HL-60/S4 treated with retinoic acid at 250 ng/mL for 4 days and 3 days (cell line): Measurements from ENCODE around the gene RPS6KA2.

Experiments used
- in situ Hi-C: fragments of 300-500 bp; cut with MboI; formaldehyde crosslinking; loops from 2 replicates; pipeline ENCODE4 v1.7.0; 2022; ENCODE audit warnings: low sequenced_read_pairs

The RPS6KA2 gene

GRCh38 chr6:166616261-166617238 is 10.5 kb downstream of the RPS6KA2 start:
- in situ Hi-C loops = no loop called here

GRCh38 chr6:166615059-166615770 is 11.8 kb downstream of the RPS6KA2 start:
- in situ Hi-C loops = no loop called here

DNA sequence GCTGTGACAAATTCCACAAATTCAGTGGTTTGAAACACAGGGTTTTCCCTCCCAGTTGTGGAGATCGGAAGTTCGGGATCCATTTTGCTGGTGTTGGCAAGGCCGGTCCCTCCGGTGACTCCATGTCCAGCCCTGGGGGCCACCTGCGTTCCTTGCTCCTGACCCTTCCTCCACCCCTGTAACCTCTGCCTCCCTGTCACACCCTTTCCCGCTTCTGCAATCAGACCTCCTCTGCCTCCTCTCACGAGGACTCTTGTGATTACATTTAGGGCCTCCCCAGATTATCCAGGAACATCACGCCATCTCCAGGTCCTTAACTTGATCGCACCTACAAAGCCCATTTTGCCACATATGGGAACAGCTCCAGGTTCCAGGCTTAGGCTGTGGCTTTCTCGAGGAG is 12.5 kb downstream of the RPS6KA2 start:
- in situ Hi-C loops = no loop called here

DNA sequence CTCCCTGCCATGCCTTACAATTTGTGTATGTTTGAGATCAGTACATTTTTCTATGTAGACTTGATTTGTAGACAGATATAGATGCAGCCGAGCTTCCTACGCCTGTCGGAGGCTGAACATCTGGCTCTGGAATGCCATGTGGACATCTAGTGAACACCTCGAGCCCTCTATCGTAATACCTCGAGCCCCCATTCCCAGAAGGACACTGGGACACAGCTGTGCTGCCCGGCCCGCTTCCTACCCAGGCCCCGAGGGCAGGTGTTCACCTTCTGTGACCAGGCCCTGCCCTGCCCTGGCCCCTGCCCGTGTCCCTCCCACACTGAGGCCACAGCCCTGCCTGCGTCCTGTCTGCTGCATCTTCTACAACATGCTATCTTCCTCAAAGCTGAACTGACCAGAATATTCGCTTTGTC is 12.9 kb downstream of the RPS6KA2 start:
- in situ Hi-C loops = no loop called here

DNA sequence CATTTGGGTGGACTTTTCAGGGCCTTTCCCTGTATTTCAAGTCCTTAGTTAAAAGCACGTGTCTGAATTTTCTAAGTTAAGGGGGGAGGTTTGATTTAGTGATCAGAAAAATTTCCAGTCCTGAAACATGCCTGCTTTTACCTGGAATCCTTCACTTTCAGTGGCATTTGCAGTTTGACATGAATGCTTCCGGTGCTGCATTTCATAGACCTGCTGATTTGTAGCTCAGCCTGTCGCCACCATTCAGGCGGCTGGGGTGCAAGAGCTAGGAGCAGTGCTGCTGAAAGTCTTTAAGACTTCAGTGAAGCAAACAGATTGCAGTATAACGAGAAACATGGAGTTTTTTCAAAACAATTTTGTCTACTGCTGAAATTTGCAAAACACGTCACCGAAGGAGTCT is 14.0 kb downstream of the RPS6KA2 start:
- in situ Hi-C loops = no loop called here

- in situ Hi-C loops = no loop called here
Observed at GRCh38 chr6:166612471-166612881, 14.6 kb downstream of the RPS6KA2 start.

- in situ Hi-C loops = no loop called here
Observed at GRCh38 chr6:166611631-166612030, 15.4 kb downstream of the RPS6KA2 start.

GRCh38 chr6:166610069-166610468 is 17.0 kb downstream of the RPS6KA2 start:
- in situ Hi-C loops = no loop called here

DNA sequence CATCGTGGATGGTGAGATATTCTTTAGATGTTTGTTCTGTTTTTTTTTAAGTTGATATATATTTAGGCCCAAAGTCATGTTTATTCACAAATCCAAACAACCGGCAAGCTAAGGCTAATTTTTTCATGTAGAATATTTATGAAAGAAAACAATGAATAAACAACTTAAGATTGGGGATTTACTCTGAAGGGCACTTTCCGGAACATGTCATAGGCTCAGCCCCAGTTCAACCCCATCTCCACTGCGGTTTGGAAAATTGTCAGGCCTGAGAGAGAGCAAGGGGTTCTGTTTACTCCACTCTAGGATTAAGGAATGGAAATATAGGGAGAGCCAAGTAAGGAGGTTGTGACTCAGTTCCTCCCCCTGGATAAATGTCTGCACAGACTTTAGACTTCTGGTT is 18.3 kb downstream of the RPS6KA2 start:
- in situ Hi-C loops = no loop called here

GRCh38 chr6:166605752-166606151 is 21.3 kb downstream of the RPS6KA2 start:
- in situ Hi-C loops = no loop called here

DNA sequence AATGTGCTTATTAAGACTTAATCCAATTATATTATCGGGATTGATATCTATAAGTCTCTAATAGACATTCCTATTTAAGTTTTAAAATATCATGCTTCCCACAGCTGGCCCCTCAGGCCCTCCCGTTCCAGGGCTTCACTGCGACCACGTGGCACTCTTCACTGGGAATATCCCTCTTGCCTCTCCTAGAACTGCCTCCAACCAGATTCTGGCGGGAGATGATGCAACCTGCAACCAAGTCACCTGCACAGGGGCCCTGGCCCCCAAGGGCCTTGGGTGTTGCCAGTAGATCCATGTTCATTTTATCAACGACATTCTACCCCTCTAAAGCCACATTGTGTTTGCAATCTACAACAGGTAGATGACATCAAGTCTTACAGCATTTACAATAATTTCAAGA is 22.1 kb downstream of the RPS6KA2 start:
- in situ Hi-C loops = no loop called here

GRCh38 chr6:166604328-166604727 is 22.7 kb downstream of the RPS6KA2 start:
- in situ Hi-C loops = no loop called here

- in situ Hi-C loops = no loop called here
Observed at GRCh38 chr6:166603043-166603690, 23.9 kb downstream of the RPS6KA2 start.

- in situ Hi-C loops = no loop called here
Observed at GRCh38 chr6:166601956-166602355, 25.1 kb downstream of the RPS6KA2 start.

- in situ Hi-C loops = no loop called here
Observed at GRCh38 chr6:166600931-166601330, 26.1 kb downstream of the RPS6KA2 start.

- in situ Hi-C loops = no loop called here
Observed at GRCh38 chr6:166599205-166599604, 27.8 kb downstream of the RPS6KA2 start.

GRCh38 chr6:166598441-166599138 is 28.5 kb downstream of the RPS6KA2 start:
- in situ Hi-C loops = no loop called here

DNA sequence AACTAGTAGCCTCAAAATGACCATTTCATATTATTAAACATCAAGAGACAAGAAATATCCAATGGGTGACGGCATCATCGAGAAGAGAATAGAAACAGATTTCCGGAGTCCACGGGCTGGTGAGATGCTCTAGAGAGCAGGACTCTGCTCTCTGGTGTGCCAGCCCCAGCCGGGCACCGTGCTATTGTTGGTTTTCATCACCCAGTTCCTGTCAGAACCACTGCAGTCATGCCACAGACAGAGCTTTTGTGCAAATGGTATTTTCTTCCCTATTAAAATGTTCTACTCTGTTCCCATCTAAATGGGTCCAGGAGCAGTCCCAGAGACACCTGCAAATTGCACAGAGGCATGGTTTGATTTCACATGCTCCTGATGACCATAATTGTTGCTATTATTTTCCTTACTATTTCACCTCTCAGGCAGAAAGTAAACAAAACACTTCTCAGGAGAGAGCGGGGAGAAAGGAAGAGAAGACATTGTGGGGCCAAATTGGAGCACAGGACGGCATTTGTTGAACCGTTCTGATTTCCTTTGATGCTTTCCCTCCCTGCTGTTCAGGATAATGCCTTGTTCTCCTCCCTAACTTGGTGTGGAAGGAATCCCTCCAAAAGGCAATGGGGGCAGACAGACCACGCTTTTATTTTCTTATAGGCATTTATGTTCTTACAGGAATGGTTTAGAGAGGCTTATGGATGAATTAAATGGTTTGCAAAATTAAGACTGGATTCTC is 29.2 kb downstream of the RPS6KA2 start:
- in situ Hi-C loops = no loop called here

DNA sequence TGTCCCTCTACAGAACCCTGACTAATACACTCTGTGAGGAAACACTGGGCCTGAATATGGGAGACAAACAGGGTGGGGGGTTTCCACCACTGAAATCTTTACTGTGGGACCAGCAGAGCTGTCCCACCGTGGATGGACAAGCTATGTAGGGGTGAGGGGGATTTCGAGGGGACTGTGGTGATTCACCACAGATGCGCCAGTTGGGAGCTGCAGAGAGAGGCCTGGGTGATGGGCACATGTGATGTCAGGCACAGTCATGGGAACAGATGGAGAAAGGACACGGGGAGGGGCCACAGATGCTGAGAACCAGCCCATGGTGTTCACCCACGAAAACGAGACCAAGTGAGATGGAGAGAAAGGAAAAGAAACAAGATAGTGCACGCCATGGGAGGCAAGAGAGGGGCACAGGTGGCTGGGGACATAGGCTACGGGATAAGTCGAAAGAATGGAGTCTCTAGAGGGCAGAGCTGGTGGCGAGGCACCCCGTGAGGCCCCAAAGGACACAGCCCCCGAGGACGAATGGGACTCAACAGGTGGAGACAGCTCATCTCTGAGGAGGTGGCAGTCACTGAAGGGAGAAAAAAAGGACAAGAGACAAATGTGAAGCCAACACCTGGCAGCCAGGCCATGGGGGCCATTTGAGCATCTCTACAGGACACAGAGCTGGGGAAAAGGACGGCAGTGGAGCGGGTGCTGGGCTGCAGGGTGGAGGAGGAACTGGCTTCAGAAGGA is 30.1 kb downstream of the RPS6KA2 start:
- in situ Hi-C loops = no loop called here

DNA sequence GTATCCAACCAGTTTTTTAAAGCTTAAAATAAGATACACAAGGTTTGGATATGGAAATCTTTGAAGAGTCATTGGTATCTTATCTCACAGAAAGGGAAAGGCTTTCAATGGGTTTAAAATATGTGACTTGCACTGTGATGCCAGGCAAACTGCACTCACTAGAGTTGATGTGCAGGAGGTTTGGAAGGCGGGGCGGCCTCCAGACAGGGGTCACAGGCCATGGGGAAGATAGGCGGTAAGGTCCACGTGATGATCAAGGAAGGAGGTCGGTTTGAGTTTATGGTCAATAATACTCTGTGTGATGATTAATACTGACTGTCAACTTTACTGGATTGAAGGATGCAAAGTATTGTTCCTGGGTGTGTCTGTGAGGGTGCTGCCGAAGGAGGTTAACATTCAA is 31.1 kb downstream of the RPS6KA2 start:
- in situ Hi-C loops = no loop called here
